ENCODE measurements around the gene HS1BP3. TPM values are rescaled to one million over a fixed set of nuclear protein-coding genes. Genes with fewer than 3 reads are reported as not detected.
A peak's percentile ranks its signal among the peaks of the same experiment; 100 is the strongest.

The HS1BP3 gene
- total RNA-seq, 1 donor from 2014 or later = 33.6 TPM

GRCh38 chr2:20653695-20654534 lies 3.0 kb upstream of the HS1BP3 start:
- Mint-ChIP-seq H3K4me3 (ENCODE audit: unreplicated experiment) (no peak overlapping the region), H3K27ac (ENCODE audit: unreplicated experiment) (no peak overlapping the region), H3K27me3 (ENCODE audit: unreplicated experiment) (peaks cover 16% of the 10 kb centered on the region), H3K36me3 (ENCODE audit: low read depth, unreplicated experiment) (peaks cover 10% of the 10 kb centered on the region), H3K4me1 (ENCODE audit: unreplicated experiment) (peaks cover 43% of the 10 kb centered on the region), H3K9me3 (ENCODE audit: unreplicated experiment) (no peaks in the 10 kb centered on the region)
- no peak for TF ChIP-seq CTCF (IDR thresholded peaks at IDR 0.05; ENCODE audit: unreplicated experiment)
- no peak for DNase-seq (ENCODE audit: low spot score)

GRCh38 chr2:20652673-20653575 lies 2.0 kb upstream of the HS1BP3 start:
- Mint-ChIP-seq H3K27me3 (ENCODE audit: unreplicated experiment) (peaks cover 21% of the 10 kb centered on the region), H3K4me3 (ENCODE audit: unreplicated experiment) (no peak overlapping the region), H3K36me3 (ENCODE audit: low read depth, unreplicated experiment) (peaks cover 17% of the 10 kb centered on the region), H3K9me3 (ENCODE audit: unreplicated experiment) (no peaks in the 10 kb centered on the region), H3K4me1 (ENCODE audit: unreplicated experiment) (peaks cover 47% of the 10 kb centered on the region), H3K27ac (ENCODE audit: unreplicated experiment) (no peak overlapping the region)
- no peak for TF ChIP-seq CTCF (IDR thresholded peaks at IDR 0.05; ENCODE audit: unreplicated experiment)
- no peak for DNase-seq (ENCODE audit: low spot score)

DNA sequence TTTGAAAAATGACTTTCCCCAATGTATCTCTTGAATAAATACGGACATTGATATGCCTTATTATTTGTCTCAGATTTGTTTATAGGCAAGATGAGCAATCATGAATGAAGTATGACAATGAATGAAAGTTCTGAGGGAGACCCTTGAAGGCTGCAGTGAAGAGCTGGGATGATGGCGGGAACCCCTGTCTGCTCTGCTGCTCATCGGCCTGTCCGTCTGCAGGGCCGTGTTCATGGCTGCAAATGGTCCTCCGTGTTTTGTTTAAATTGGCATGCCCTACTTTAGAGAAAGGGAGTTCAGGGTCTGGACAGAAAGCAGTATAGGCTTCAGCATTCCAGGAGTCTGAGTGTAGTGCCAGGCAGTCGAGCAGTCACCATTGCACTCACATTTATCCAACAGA lies 1.2 kb upstream of the HS1BP3 start:
- Mint-ChIP-seq H3K9me3 (ENCODE audit: unreplicated experiment) (no peaks in the 10 kb centered on the region), H3K4me3 (ENCODE audit: unreplicated experiment) (peak overlapping the region; percentile 86), H3K36me3 (ENCODE audit: low read depth, unreplicated experiment) (peaks cover 17% of the 10 kb centered on the region), H3K27me3 (ENCODE audit: unreplicated experiment) (peaks cover 21% of the 10 kb centered on the region), H3K4me1 (ENCODE audit: unreplicated experiment) (peaks cover 45% of the 10 kb centered on the region), H3K27ac (ENCODE audit: unreplicated experiment) (no peak overlapping the region)
- TF ChIP-seq CTCF (IDR thresholded peaks at IDR 0.05; ENCODE audit: unreplicated experiment) = no peak
- no peak for DNase-seq (ENCODE audit: low spot score)

GRCh38 chr2:20651731-20652099 lies 817 bp upstream of the HS1BP3 start:
- peaks cover 43% of the 10 kb centered on the region for H3K4me1 Mint-ChIP-seq (ENCODE audit: unreplicated experiment)
- H3K4me3 Mint-ChIP-seq (ENCODE audit: unreplicated experiment) = peak overlapping the region; percentile 95
- no peaks in the 10 kb centered on the region for H3K9me3 Mint-ChIP-seq (ENCODE audit: unreplicated experiment)
- no peak for TF ChIP-seq CTCF (IDR thresholded peaks at IDR 0.05; ENCODE audit: unreplicated experiment)
- H3K36me3 Mint-ChIP-seq (ENCODE audit: low read depth, unreplicated experiment) = peaks cover 17% of the 10 kb centered on the region
- no peak overlapping the region for H3K27ac Mint-ChIP-seq (ENCODE audit: unreplicated experiment)
- DNase-seq (ENCODE audit: low spot score) = no peak
- H3K27me3 Mint-ChIP-seq (ENCODE audit: unreplicated experiment) = peaks cover 21% of the 10 kb centered on the region

Data from endothelial cell (in vitro differentiated cells).